Astrocyte of the cerebellum (primary cell): ENCODE measurements around the gene RIPOR3.
A peak's percentile ranks its signal among the peaks of the same experiment; 100 is the strongest.
"Not testable (repeated sequence)": the region's sequence is repeated elsewhere in the genome, so short reads cannot be mapped to it uniquely, and the experiment has no call there.

Source experiments
- DNase-seq: peaks from one replicate; pipeline ENCODE4 v3.0.0-alpha.2; 2011; ENCODE audit warnings: low read depth
- H3K4me3 ChIP-seq: 2 replicates; pipeline ENCODE4 v1.5.1; 2011; ENCODE audit warnings: mild to moderate bottlenecking, low read depth, low read length, moderate library complexity
- CTCF ChIP-seq: IDR thresholded peaks from 2 replicates; pipeline ENCODE4 v1.5.1; 2012; ENCODE audit warnings: low read length, low read depth, moderate library complexity, mild to moderate bottlenecking; ENCODE audit errors: missing control alignments
- in situ Hi-C: cut with HindIII; loops from 2 replicates; pipeline ENCODE4 v1.10.0; 2017; ENCODE audit warnings: low sequenced_read_pairs

Gene RIPOR3

GRCh38 chr20:50541606-50542041 lies 149.7 kb downstream of the RIPOR3 start:
- in situ Hi-C loops = no loop called here
- no peak overlapping the region for H3K4me3 ChIP-seq
- no peak for TF ChIP-seq CTCF
- DNase-seq = no peak

- in situ Hi-C loops = no loop called here
- TF ChIP-seq CTCF = peak; percentile 16
- DNase-seq = peak; percentile 89
- no peak overlapping the region for H3K4me3 ChIP-seq
Measured at GRCh38 chr20:50540620-50541605, 150.4 kb downstream of the RIPOR3 start.

GRCh38 chr20:50539798-50540197 lies 151.5 kb downstream of the RIPOR3 start:
- H3K4me3 ChIP-seq, DNase-seq, in situ Hi-C loops: not testable (repeated sequence)

GRCh38 chr20:50538276-50538675 lies 153.1 kb downstream of the RIPOR3 start:
- no peak for TF ChIP-seq CTCF
- in situ Hi-C loops = no loop called here
- no peak overlapping the region for H3K4me3 ChIP-seq
- no peak for DNase-seq

GRCh38 chr20:50537546-50538201 lies 153.7 kb downstream of the RIPOR3 start:
- in situ Hi-C loops = no loop called here
- no peak for DNase-seq
- no peak for TF ChIP-seq CTCF
- no peak overlapping the region for H3K4me3 ChIP-seq

GRCh38 chr20:50536333-50536732 lies 155.0 kb downstream of the RIPOR3 start:
- in situ Hi-C loops = no loop called here
- DNase-seq = no peak
- TF ChIP-seq CTCF = no peak
- H3K4me3 ChIP-seq = no peak overlapping the region
